Stimulated activated CD4-positive, alpha-beta T cell treated with anti-CD3 and anti-CD28 coated beads, Interleukin-4, amount 100 ng/mL, for 4 hours (primary cell): ENCODE measurements around the gene P3H2.

Source experiments
- DNase-seq, 2 experiments: peaks; one replicate each; pipeline ENCODE4 v3.0.0-alpha.2; 2020

P3H2 gene

DNA sequence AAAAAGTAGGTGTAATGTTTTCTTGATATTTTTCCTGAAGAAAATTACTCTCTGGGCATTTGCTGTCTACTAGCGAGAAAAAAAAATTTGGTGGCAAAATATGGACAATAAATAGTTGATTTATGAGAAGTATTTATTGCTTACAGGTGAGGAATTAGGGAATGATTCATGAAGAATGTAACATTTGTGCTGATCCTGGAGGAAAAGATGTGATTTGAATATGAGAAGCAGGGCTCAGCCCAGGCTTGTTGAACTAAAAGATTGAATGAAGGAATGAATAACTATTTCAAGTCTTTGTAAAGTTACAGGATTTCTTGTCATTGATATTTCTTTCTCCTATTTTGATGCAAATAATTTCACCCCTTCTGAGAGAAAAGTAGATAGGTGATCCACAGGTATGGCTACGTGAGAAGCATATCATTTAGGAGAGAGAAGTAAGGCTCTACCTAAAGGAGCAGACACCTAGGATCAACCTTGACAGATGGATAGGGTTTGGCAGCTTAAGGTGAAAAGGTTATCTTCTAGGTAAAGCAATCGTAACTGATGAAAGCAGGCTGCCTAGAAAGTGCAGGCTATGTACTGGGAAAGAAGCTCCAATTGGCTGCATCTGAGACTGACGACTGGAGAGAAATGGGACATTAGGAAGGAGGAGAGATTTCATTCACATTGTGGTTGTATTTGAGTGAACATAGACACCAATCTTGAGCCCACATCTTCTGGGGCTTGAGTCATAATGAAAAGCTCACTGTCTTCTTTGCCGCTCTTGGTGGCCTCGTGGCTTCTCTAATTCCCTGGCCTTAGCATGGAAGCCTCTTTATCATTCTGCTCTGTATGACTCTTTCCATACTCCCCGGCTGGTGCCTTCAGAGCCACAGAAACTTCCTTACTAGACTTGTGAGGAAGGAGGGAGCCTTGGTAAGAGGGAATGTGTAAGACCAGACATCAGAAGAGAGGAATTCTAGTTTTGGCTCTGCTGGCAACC is 106.5 kb downstream of the P3H2 start:
- DNase-seq: no peak

DNA sequence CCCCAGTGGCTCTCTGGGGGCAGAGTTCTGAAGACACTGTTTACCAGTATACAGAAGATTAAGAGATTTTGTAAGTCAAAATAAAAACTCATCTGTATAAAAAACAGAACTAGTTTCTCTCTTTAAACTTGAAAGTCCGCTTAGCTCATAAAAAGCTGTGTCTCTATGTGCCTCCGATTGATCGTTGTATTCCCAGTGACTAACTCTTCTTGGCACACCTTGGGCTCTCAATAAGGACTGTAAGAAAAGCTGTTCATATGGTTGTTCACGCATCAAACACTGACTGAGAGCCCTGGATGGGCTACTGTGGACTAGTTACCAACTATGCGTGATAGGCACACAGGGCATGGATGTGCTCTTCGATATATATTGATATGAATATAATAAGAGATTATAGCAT is 107.9 kb downstream of the P3H2 start:
- no peak for DNase-seq

DNA sequence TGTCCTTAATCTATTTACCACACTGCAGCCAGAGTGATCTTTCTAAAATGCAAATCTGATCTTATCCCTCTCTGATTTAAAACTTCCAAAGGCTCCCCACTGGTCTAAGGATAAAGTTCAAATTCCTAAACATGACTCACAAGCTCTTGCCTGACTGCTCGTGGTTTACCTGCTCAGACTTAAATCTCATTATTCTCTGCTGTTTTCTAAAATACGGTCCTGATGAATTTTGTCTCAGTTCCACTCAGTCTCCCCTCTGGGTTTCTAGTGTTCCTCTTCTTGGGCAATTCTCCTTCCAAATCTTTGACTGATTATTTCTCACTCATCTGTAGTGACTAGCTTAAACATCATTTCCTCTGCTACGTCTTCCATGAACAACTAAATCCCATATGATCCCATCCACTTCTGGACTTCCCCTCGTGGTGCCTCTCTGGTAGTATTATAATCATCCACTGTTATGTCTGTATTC is 108.3 kb downstream of the P3H2 start:
- no peak for DNase-seq

DNA sequence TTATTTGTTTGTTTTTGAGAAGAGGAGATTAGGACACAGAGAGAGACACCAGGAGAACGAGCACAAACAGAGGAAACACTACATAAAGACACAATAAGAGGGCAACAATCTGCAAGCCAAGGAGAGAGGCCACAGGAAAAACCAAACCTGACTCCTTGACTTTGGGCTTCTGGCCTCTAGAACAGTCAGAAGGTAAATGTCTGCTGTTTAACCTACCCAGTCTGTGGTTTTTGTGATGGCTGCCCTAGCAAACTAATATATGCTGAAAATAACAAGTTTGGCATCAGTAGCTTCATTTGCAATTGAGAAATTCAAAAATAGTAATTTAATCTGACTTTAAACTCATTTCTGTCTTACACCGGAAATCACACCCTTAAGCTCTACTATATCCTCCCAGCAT is 110.2 kb downstream of the P3H2 start:
- no peak for DNase-seq

DNA sequence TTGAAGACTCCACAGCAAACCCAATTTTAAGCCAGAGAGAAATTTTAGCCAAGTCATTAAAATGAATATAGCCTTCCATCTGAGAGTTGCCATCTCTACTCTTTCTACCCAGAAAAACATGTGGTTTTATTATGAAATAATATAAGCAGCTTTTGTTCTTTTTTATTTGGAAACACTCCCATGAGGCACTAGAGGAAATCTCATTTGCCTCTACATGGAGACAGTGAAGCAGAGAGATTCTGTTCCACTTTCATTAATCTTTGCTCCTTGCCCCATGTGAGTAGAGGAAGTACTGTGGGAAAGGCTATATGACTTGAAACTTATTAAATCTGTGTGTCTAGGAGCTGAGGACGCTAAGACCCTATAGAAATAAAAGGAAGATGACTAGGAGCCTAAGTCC is 111.1 kb downstream of the P3H2 start:
- no peak for DNase-seq

DNA sequence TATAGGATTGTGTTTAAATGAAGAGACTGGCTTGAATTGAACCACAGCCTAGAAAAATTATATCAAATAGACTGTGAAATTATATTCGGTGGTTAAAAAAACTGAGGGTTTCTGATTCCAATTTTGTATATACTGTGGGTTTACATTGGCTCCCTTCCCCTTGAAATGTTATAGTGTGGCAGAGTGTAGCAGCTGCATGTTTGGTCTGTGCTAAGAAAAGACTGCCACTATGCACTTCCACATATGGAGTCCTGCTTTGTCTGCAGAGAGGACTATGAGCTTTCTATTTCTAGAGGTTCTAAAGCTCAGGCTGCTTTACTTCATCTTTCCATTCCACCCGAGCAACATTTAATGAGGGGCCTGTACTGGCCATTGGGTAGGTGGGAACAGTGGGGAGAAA is 112.3 kb downstream of the P3H2 start:
- no peak for DNase-seq

DNA sequence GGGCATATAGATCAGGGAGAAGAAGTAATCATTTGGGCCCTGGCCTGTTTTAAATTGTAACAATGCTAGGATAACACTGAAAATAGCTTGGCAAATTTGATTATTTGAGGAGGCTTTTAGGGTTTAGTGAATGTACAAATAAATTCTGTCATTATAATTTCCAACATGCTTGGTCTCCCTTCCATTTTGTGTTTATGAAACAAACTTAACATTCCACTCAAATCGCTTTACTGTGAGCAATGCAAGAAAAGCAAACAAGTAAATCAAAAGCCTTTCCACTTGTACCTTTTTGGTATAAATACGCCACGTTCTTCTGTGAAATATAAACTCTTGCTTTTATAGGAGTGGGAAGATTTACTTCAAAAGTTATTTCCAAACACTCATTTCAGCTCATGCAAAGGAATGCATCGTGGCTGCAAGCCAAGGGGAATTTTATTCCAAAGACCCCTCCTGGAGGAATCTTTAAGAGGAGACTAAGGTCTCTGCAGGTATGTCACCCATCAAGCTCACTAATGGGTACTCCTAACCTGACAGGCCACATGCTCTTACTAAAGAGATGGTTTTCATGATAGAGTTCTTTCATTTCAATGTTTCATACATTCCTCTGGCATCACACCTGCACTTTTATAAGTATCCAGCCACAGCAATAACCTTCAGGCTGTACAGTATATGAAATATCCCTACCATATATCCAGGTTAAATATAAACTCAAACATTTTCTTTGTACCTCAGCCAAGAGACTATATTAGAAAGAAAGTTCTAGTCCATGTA is 115.2 kb downstream of the P3H2 start:
- no peak for DNase-seq

DNA sequence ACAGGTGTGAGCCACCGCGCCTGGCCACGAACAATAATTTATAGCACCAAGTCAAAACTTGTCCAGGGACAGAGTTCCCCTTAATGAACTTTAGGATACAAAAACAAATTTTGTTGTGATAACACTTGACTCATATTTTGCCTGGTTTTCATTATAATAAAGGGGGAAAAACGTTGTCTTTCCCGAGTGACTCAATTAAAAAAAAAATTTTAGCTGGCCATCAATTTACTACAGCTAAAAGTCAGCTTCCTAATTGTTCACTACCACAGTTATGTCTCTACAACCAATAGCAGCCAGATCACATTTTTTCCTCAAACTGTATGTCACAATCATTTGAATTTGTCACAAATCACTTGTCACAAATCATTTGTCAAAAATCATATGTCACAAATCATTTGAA is 116.0 kb downstream of the P3H2 start:
- no peak for DNase-seq

DNA sequence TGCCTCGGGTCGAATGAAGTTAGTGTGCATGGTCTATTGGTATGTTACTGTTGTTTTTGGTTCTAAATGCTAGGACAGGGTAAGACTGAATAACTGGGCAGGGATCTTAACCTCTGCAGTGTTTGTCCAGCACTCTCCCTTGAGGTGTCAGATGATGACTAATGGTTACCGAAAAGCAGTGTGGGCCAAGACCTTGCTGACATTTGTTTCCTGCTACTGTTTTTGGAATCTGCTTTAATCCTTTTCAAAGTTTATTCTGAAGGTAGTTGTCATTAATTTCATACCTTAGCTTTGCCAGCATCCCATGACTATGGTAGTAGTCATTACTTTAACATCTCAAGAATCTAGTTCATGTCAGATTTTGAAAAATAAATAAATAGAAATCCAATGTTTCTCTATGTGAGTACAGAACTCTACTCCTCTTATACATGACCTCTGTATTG is 117.0 kb downstream of the P3H2 start:
- no peak for DNase-seq

DNA sequence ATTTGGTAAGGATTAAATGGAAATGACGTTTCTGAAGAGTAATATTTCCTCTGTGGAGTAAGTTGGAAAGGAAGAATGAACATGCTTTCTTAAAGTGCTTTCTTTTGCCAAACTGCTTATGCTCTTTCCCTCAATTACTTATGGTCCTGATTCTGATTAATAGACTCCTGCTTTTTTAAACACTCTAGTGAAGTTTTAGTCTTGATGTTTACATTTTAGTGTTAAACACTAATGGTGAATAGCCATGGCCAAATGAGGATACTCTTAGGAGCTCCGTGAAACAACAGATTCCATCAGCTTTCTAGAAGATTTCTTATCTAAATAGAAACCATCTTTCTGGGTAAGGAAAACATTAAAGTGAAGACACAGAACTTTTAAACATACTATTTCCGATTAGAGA is 117.6 kb downstream of the P3H2 start:
- no peak for DNase-seq

DNA sequence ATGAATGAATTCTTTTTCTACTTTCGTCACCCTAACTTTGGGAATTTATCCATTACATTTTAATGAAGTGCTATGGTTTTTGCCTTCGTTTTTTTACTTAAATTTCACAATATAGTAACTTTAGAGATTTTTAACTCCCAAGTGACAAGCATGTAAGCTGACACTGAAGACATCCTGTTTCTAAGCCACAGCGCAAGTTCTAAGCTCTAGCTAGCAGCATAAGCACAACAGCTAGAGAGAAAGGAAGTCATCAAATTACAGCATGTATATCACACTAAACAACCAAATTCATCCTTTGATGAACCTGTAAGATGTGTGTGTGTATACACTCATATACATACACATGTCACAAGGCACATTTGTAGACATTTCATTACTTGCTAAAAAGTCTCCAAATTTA is 119.3 kb downstream of the P3H2 start:
- DNase-seq: no peak

DNA sequence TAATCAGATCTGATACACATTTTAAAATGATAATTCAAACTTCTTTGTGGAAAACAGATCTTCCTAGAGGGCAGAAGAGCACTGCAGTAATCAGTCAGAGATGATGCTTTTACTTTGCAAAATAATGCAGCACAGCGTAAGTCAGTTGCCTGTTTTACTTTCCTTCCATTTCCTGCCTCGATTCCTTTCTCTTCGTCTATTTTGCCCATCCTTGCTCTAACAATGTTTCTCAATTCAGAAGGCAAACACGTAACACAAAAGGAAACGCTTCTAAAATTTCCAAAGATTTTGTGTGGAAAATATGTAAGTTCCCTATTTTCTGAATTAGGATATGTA is 119.9 kb downstream of the P3H2 start:
- no peak for DNase-seq

DNA sequence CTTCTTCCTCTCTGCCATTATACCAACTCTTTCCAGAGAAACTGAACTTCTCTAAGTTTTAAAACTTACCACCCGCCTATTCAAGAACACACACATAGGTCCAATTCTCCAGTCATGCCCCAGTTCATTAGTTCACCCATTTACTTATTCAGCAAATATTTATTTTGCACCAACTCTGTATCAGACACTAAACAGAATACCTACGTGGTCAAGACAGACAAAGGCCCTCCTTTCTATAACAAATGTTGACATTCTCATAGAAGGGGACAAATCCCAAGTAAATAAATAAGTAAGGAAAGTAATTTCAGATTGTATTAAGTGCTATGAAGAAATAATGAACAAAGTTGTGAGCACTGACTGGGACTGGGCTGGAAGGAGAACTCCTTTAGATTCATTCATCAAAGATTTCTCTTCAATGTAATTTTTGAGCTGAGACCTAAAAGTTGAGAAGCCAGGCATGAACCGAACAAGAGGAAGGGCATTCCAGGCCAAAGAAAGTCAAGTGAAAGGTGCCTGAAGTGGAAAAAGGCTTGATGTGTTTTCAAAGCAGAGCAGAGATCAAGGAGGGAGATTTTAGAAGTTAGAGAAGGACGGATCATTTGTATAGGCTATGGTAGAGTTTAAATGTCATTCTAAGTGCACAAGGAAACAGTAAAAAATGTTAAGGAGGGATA is 120.4 kb downstream of the P3H2 start:
- no peak for DNase-seq

DNA sequence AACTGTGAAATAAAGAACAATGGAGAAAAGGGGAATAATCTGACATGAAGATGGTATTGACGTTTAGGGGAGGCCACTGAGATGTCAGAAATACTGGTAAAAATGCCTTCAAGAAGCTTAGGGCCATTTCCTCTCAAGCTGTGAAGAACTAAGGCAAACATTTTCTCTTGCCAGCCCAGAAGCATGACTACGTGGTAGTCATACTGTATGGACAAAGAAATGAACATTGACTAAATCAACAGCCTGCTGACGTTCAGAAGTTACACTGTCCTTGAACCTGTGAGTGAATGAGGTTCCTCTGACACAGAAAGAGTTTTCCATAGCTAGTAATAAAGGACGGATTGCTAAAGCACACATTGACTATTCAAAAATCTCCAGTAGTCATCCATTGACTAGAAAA is 121.0 kb downstream of the P3H2 start:
- no peak for DNase-seq

DNA sequence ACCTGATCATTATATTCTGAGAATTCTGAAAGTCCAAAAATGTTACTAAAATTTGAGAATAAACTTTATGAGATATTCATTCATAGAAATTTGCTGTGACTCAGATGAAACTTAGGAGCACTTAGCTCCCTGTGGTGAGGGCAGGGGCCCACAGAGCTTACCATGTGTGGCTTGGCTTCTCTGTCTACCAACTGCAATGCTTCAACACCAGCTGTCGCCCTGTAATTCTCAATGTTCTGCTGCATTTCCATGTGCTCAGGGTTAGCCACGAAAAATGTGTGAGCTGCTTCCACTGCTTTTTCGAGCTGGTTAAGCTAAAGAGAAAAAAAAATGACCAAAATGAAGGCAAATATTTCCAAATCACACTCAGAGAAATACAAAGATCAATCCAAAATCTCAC is 125.6 kb downstream of the P3H2 start:
- no peak for DNase-seq

DNA sequence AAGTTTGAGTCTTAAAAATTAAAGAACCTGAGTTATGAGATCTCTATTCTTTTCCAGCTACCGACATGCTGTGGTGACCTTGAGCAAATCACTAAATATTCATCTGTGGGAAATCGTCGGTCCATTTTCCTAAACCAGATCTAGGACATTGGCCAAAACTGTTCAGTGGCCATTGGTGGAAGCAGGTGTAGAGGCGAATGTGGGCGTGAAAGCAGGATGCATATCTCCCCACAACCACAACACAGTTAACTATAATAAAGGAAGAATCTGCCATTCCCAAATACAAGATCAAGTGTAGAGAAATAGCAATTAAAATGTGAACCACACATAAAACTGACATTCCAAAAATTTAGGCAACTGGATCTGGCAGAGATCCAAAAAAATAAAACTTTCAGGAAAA is 129.9 kb downstream of the P3H2 start:
- no peak for DNase-seq

DNA sequence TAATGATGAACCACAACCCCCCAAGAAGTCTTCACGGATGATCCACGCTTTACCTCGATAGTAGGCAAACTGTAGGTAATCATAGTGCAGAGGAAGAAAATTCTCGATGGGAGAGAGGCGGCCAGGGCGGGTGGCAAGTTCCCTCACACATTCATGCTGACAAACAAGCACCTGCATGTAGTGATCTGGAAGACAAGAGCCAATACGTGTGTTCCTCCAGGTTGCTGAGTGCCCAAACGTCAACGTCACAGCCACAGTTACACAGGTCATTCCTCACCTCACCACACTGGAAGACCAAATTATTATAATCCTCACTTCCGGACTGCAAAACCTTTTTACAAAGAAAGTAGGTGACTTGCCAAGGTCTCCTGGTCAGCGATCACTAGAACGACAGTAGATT is 131.8 kb downstream of the P3H2 start:
- DNase-seq: no peak

DNA sequence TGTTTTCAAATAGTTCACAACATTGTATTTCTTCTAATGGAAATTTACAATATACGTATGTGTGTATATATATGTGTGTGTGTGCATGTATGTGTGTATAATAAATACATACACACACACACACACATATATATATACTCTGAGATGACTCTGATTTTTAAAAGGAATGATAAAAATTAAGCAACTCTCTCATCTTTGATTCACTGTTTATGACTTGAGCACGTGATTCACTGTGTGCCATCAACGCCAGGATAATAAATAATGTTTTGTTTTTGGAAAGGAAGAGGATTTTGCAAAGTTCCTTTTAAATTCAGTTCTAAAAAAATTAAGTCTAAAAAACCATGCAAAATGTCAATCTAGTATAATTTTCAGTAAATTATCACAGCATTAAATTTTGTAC is 132.4 kb downstream of the P3H2 start:
- DNase-seq: no peak

DNA sequence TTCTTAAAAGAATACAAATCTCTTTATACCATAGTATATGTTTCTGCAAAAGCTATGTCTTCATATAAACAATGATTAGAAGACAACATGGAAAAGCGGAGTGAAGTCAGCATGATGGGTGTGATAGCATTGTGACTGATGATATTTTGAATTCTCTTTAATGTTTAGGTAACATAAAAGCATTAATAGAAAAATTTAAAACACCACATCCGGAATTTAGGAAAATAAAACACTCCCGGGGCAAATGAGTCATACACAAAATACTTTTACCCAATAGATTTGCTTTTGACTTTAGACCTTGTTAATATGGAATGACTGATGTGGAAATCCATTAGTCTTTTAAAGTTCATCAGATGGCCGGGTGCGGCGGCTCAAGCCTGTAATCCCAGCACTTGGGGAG is 134.7 kb downstream of the P3H2 start:
- no peak for DNase-seq

DNA sequence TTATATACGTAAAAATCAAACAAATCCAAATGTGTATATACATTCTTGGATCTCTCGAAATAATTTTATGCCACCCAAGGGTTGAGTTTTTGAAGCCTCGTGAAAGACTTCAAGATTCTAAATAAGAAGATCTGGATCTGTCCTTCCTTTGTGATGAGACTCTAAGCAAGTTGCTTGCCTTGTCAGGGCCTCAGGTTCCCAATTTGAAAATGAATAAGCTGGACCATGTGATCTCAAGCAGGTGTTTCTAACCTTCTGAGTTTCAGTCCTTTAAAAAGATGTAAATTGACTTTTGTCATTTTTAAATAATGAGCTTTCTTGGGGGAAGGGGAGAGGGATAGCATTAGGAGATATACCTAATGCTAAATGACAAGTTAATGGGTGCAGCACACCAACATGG is 137.1 kb downstream of the P3H2 start:
- DNase-seq: no peak

DNA sequence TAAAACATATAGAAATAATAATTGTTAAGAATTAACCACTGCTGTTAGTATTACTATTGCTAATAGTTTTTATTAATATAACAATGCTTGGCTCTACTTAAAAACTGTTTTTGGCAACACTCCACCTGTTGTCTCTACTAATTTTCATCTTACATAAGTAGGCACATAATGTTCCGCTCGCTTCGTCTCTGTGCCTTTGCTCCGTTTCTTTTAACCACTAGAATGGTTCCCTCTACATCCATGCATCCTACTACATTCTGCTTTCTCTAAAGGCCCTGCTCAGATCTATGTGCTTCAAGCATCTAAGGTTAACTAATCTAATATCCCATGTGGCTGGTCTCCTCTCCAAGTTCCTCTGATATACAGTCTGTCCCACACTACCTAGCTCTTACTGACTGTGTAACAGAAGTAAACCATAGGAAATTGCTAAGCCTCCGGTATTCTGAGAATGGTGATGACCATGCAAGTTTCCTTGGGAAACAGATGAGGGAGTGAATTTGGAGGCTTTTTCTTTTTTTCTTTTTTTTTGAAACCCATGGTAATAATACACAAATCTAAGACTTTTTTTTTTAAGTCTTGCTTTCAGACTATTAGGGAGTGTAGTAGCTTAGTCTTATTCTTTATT is 138.3 kb downstream of the P3H2 start:
- DNase-seq: no peak

DNA sequence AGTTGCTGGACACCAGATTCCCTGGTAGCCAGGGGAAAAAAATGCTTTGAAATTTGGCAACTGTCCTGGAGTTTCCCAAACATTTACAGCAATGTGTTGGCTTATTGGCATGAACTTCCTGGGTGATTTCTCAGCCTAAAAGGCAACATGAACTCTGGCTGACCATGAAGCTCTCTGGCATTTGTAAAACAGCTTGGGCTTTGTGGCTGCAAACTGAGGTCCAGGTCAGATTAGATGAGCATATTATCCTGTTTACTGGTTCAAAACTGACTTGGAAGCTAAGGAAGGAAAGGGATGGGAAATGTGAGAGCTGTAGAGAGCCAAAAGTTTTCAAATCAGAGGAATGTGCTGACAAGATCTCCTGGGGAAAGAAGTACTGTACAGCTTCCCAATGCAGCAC is 139.0 kb downstream of the P3H2 start:
- DNase-seq: no peak

DNA sequence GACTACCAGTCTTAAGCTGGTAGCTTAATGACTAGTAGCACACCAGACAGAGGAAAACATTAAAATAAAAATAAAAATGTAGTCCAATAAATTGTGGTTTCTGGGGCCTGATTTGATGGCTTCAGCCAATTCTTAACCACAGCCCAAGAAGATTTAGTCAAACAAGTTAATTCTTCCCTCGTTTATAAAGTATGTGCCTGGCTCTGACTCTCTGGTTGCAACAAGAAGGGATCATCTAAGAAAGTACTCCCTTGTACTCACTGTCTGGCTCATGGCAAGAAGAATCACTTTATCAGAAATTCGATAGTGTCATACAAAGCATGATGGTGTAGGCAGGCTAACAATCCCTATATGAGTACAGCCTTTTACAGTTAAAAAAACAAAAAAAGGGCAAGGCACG is 141.9 kb downstream of the P3H2 start:
- no peak for DNase-seq
